ENCODE data around the gene GABRB1.

GRCh38 chr4:47075919-47076318, 44.6 kb downstream of the GABRB1 start:
- TF ChIP-seq CTCF (IDR thresholded peaks at IDR 0.05; ENCODE audit: borderline replicate concordance, extremely low read depth, low read length, poor library complexity, severe bottlenecking) (no peak), EZH2 (IDR thresholded peaks at IDR 0.05; ENCODE audit: borderline replicate concordance, low read depth, low read length, severe bottlenecking) (no peak)

All from DND-41 (cell line).